Keratinocyte (primary cell): Measurements from ENCODE around the gene LIN28B. TPM values are rescaled to one million over a fixed set of nuclear protein-coding genes. Genes with fewer than 3 reads are reported as not detected.
"Not testable (repeated sequence)": the region's sequence is repeated elsewhere in the genome, so short reads cannot be mapped to it uniquely, and the experiment has no call there.

Experiments
- DNase-seq: peaks from one replicate; pipeline ENCODE4 v3.0.0-alpha.2; 2011; ENCODE audit warnings: low read depth, missing footprints, low spot score
- FAIRE-seq: peaks from 2 replicates; lab custom pipeline; 2011; peaks lifted over from hg19 to GRCh38; lab: Jason Lieb, UNC
- H2AFZ ChIP-seq: 2 replicates; pipeline ENCODE4 v1.6.0; 2012; ENCODE audit warnings: low read length, control low read depth, inconsistent platforms; ENCODE audit not compliant: control insufficient read depth
- H3K27ac ChIP-seq: 2 replicates; pipeline ENCODE4 v1.5.1; 2011; ENCODE audit warnings: low read length; ENCODE audit not compliant: control insufficient read depth, insufficient read depth
- H3K27me3 ChIP-seq: 3 replicates; pipeline ENCODE4 v1.6.0; 2011; ENCODE audit warnings: low read length; ENCODE audit not compliant: control insufficient read depth, insufficient read depth; ENCODE audit errors: extremely low read depth
- H3K36me3 ChIP-seq, 2 experiments: 2 replicates in 1 of 2; 3 replicates in 1 of 2; pipeline ENCODE4 v1.5.1; 2011; ENCODE audit warnings: low read length in 2 of 2, mild to moderate bottlenecking in 1 of 2; ENCODE audit not compliant: control insufficient read depth in 2 of 2, insufficient read depth in 2 of 2; ENCODE audit errors: extremely low read depth in 1 of 2
- H3K4me1 ChIP-seq: 3 replicates; pipeline ENCODE4 v1.5.1; 2011; ENCODE audit warnings: low read length; ENCODE audit not compliant: control insufficient read depth, insufficient read depth; ENCODE audit errors: extremely low read depth
- H3K4me2 ChIP-seq: 3 replicates; pipeline ENCODE4 v1.6.0; 2011; ENCODE audit warnings: low read depth, low read length; ENCODE audit not compliant: control insufficient read depth, insufficient read depth; ENCODE audit errors: extremely low read depth
- H3K4me3 ChIP-seq, 3 experiments: fragments of 200-600 bp in 1 of 3; sonication (generic) in 1 of 3; 2 replicates in 2 of 3; 3 replicates in 1 of 3; pipeline ENCODE4 v1.5.1; 2011 to 2016; ENCODE audit warnings: low read length in 3 of 3, mild to moderate bottlenecking in 3 of 3, control low read depth in 2 of 3, inconsistent platforms in 1 of 3, low read depth in 1 of 3, mixed read lengths in 1 of 3, mixed run types in 1 of 3, moderate library complexity in 1 of 3; ENCODE audit not compliant: control insufficient read depth in 2 of 3, insufficient read depth in 2 of 3; ENCODE audit errors: extremely low read depth in 1 of 3
- H3K79me2 ChIP-seq: 2 replicates; pipeline ENCODE4 v1.6.0; 2012; ENCODE audit warnings: low read length; ENCODE audit not compliant: control insufficient read depth, insufficient read depth
- H3K9ac ChIP-seq: 3 replicates; pipeline ENCODE4 v1.6.0; 2011; ENCODE audit warnings: low read length; ENCODE audit not compliant: control insufficient read depth, insufficient read depth; ENCODE audit errors: extremely low read depth
- H3K9me1 ChIP-seq: 3 replicates; pipeline ENCODE4 v1.6.0; 2011; ENCODE audit warnings: low read length; ENCODE audit not compliant: control insufficient read depth, insufficient read depth; ENCODE audit errors: extremely low read depth
- H3K9me3 ChIP-seq: 2 replicates; pipeline ENCODE4 v1.5.1; 2012; ENCODE audit warnings: low read depth, low read length; ENCODE audit not compliant: control insufficient read depth
- H4K20me1 ChIP-seq: 3 replicates; pipeline ENCODE4 v1.6.0; 2011; ENCODE audit warnings: low read length; ENCODE audit not compliant: control insufficient read depth, insufficient read depth; ENCODE audit errors: extremely low read depth
- CTCF ChIP-seq, 3 experiments: IDR thresholded peaks in 1 of 3; conservative IDR thresholded peaks in 1 of 3; optimal IDR thresholded peaks in 1 of 3; 2 replicates in 2 of 3; 3 replicates in 1 of 3; pipeline versions ENCODE3 to v1.5.1; 2011; ENCODE audit warnings: low read length in 3 of 3, mild to moderate bottlenecking in 3 of 3, moderate library complexity in 2 of 3, control low read depth in 1 of 3, inconsistent platforms in 1 of 3; ENCODE audit not compliant: insufficient read depth in 2 of 3; ENCODE audit errors: extremely low read depth in 1 of 3
- EZH2 ChIP-seq: IDR thresholded peaks from one replicate; pipeline ENCODE4 v1.6.1; 2012; ENCODE audit warnings: inconsistent platforms, mild to moderate bottlenecking, low read length, moderate library complexity
- dilution Hi-C: fragments of 300-500 bp; cut with MboI; formaldehyde crosslinking; loops from one replicate; pipeline ENCODE4 v1.7.0; 2020; ENCODE audit warnings: low sequenced_read_pairs; ENCODE audit not compliant: extremely low pct_ligation_motif_present
- polyA plus RNA-seq, 5 experiments: library from polyadenylated mRNA; depleted of rRNA in 3 of 5; stranded (reverse) in 3 of 5; stranded (forward) in 1 of 5; unstranded in 1 of 5; fragments of >200 nt; gene quantifications; 1 replicate in 1 of 5; 2 replicates in 3 of 5; 3 replicates in 1 of 5; pipeline versions ENCODE4 v1.2.1 to v1.2.3, GENCODE V29; 2011 to 2012; ENCODE audit warnings: missing spikeins in 2 of 5, low read depth in 1 of 5, low replicate concordance in 1 of 5

LIN28B gene
- polyA plus RNA-seq, 1 donor (not counting 4 experiments of a cell fraction or from before 2014, with no cell fraction given), result not detected

- H3K9me3 ChIP-seq, result no peaks in the 10 kb centered on the region
- FAIRE-seq (no peak), DNase-seq (no peak)
- H3K36me3 ChIP-seq, result no peaks in the 10 kb centered on the region
- no peak overlapping the region for H3K27ac ChIP-seq
- no peak overlapping the region for H3K4me2 ChIP-seq
- H4K20me1 ChIP-seq, result no peaks in the 10 kb centered on the region
- no peaks in the 10 kb centered on the region for H3K9me1 ChIP-seq
- TF ChIP-seq EZH2 (no peak), CTCF (optimal IDR thresholded peaks at IDR 0.05 in 1 of 3, IDR thresholded peaks at IDR 0.05 in 1 of 3, conservative IDR thresholded peaks at IDR 0.05 in 1 of 3; ENCODE audit: extremely low read depth in 1 of 3, insufficient read depth in 2 of 3, low read length in 3 of 3) (no peak)
- dilution Hi-C loops, result loop anchor here (25.0 kb wide), 1 partner anchor 337 kb away; the partner anchor contains the start of gene PREP
- no peaks in the 10 kb centered on the region for H3K4me1 ChIP-seq
- H2AFZ ChIP-seq, result no peak overlapping the region
- H3K27me3 ChIP-seq, result no peaks in the 10 kb centered on the region
- no peak overlapping the region for H3K9ac ChIP-seq
- H3K79me2 ChIP-seq, result no peaks in the 10 kb centered on the region
- H3K4me3 ChIP-seq, result no peak overlapping the region
These were observed 118.3 kb downstream of the LIN28B start for GRCh38 chr6:105075210-105075609.

DNA sequence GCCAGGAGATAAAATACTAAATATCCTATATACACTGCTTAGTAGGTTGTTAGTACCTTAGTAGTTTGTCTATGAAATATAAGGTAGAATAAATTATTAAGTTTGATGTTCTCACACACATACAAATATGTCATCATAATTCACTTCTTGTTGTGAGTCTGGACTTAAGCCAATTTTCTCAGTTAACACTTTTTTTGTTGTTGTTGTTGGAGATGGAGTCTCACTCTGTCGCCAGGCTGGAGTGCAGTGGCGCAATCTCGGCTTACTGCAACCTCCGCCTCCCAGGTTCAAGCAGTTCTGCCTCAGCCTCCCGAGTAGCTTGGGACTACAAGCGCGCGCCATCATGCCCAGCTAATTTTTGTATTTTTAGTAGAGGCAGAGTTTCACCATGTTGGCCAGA is 119.5 kb downstream of the LIN28B start:
- not testable (repeated sequence) for H3K36me3 ChIP-seq, H3K9ac ChIP-seq, H3K27ac ChIP-seq, H2AFZ ChIP-seq, H3K4me3 ChIP-seq, H3K9me1 ChIP-seq, DNase-seq, H3K79me2 ChIP-seq, H4K20me1 ChIP-seq, H3K9me3 ChIP-seq, FAIRE-seq, H3K27me3 ChIP-seq, H3K4me1 ChIP-seq, H3K4me2 ChIP-seq
- dilution Hi-C loops, result loop anchor here (25.0 kb wide), 1 partner anchor 336 kb away; the partner anchor contains the start of gene PREP
